ENCODE measurements around the gene OPN1SW. TPM values are rescaled to one million over a fixed set of nuclear protein-coding genes. Genes with fewer than 3 reads are reported as not detected.

The OPN1SW gene
- total and polyA plus RNA-seq, 9 of the 15 experiments (the other 6 are each of a cell fraction or from before 2014, with no cell fraction given), result 0.84 to 1.0 TPM; not detected in 7

DNA sequence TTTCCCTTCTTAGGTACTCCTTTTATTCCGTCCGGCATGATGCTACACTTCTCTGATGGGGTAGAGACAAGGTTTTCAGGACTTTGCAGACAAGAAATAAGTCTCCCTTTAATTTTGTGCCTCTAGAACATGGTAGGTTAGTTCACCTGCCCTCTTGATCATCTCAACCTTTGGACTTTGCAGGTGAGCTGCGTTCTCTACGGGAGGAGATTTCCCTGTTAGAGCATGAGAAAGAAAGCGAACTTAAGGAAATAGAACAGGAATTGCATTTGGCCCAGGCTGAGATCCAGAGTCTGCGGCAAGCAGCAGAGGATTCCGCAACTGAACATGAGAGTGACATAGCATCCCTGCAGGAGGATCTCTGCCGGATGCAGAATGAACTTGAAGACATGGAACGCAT is 25.4 kb upstream of the OPN1SW start:
- 84% methylated on average over 9 of the region's 9 CpGs for WGBS (ENCODE audit: insufficient coverage, low coverage, missing lambda C conversion rate)
- Histone ChIP-seq H2AFZ (ENCODE audit: low read depth, low read length) (no peak overlapping the region), H3K27ac (ENCODE audit: extremely low read depth, low read depth, low read length) (no peak overlapping the region), H3K36me3 (ENCODE audit: control insufficient read depth, insufficient read depth, low read length) (peaks cover 40% of the 10 kb centered on the region), H3K4me3 (no peak overlapping the region), H4K20me1 (replicated peaks; ENCODE audit: control insufficient read depth, insufficient read depth, low read length) (no peaks in the 10 kb centered on the region), H3K27me3 (ENCODE audit: control insufficient read depth in 2 of 2, insufficient read depth in 2 of 2, low read length in 2 of 2) (no peaks in the 10 kb centered on the region), H3K79me2 (ENCODE audit: control insufficient read depth, insufficient read depth, low read length) (no peaks in the 10 kb centered on the region), H3K4me1 (replicated peaks in 1 of 2; ENCODE audit: control insufficient read depth in 2 of 2, insufficient read depth in 2 of 2, low read length in 2 of 2) (no peaks in the 10 kb centered on the region), H3K9ac (ENCODE audit: insufficient read depth in 1 of 2, low read depth in 2 of 2, low read length in 2 of 2) (no peak overlapping the region; a peak in 1 of 4 replicates), H3K9me3 (replicated peaks; ENCODE audit: control insufficient read depth, insufficient read depth, low read depth, low read length) (no peaks in the 10 kb centered on the region), H3K4me2 (ENCODE audit: insufficient read depth, low read length) (no peak overlapping the region), H3K9me1 (ENCODE audit: control insufficient read depth, insufficient read depth, low read length) (no peaks in the 10 kb centered on the region)
- FAIRE-seq (no peak), ATAC-seq (no peak), DNase-seq (ENCODE audit: extremely low read depth in 1 of 4, low spot score in 3 of 4) (no peak)
- POLR2A ChIA-PET, result interaction anchor here (0.5 to 2.3 kb wide), 4 partner anchors 8 to 60 kb away, joined by 3 to 7 read pairs (median 4); no protein-coding TSS in a partner anchor
- no TSS peak for BruUV-seq (replicated peaks)
- in situ Hi-C loops (cut with MboI) (no loop called here), intact Hi-C loops (cut with micrococcal nuclease) (no loop called here)
- TF ChIP-seq ZNF197 (CRISPR knock-in tag; IDR thresholded peaks at IDR 0.05; ENCODE audit: low read depth) (no peak), RBM39 (optimal IDR thresholded peaks at IDR 0.05; ENCODE audit: low read depth, low read length) (no peak), HNRNPLL (IDR thresholded peaks at IDR 0.05; ENCODE audit: low read depth, low read length, poor library complexity, severe bottlenecking) (no peak), CREB1 (IDR thresholded peaks at IDR 0.05) (no peak), CREB1 (CRISPR knock-in tag; IDR thresholded peaks at IDR 0.05) (no peak), ETV5 (CRISPR knock-in tag; IDR thresholded peaks at IDR 0.05; ENCODE audit: low read depth) (no peak), NCOA6 (IDR thresholded peaks at IDR 0.05) (no peak)
- CTCF ChIA-PET (ENCODE audit: low intra/inter-chr PET ratio), result no interaction called here

DNA sequence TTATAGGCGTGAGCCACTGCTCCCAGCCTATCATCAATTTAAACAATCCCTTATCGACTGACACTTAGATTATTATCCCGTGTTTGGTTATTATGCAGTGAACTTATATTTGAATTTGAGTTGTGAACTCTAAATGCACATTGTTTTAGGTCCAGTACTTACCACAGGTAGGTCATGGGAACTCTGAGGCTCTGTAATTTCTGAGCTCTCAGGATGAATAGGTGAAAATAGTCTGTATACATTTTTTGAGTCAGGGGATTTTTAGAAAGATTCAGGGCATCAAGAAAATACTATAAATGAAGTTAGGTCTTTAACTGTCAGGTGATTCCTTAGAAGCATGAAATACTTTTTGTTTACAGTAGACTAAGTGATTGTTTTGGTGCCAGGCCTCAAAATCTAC is 25.0 kb upstream of the OPN1SW start:
- Histone ChIP-seq H3K4me1 (replicated peaks in 1 of 2; ENCODE audit: control insufficient read depth in 2 of 2, insufficient read depth in 2 of 2, low read length in 2 of 2) (no peaks in the 10 kb centered on the region), H3K4me2 (ENCODE audit: insufficient read depth, low read length) (no peak overlapping the region), H3K27me3 (ENCODE audit: control insufficient read depth in 2 of 2, insufficient read depth in 2 of 2, low read length in 2 of 2) (no peaks in the 10 kb centered on the region), H3K9me1 (ENCODE audit: control insufficient read depth, insufficient read depth, low read length) (no peaks in the 10 kb centered on the region), H4K20me1 (replicated peaks; ENCODE audit: control insufficient read depth, insufficient read depth, low read length) (no peaks in the 10 kb centered on the region), H3K36me3 (ENCODE audit: control insufficient read depth, insufficient read depth, low read length) (peaks cover 37% of the 10 kb centered on the region), H3K27ac (ENCODE audit: extremely low read depth, low read depth, low read length) (no peak overlapping the region), H3K9ac (ENCODE audit: insufficient read depth in 1 of 2, low read depth in 2 of 2, low read length in 2 of 2) (no peak overlapping the region), H3K4me3 (no peak overlapping the region), H3K9me3 (replicated peaks; ENCODE audit: control insufficient read depth, insufficient read depth, low read depth, low read length) (no peaks in the 10 kb centered on the region), H2AFZ (ENCODE audit: low read depth, low read length) (no peak overlapping the region), H3K79me2 (ENCODE audit: control insufficient read depth, insufficient read depth, low read length) (no peaks in the 10 kb centered on the region)
- POLR2A ChIA-PET, result interaction anchor here (0.5 to 2.3 kb wide), 4 partner anchors 8 to 60 kb away, joined by 3 to 9 read pairs (median 5); no protein-coding TSS in a partner anchor
- WGBS (ENCODE audit: insufficient coverage, low coverage, missing lambda C conversion rate), result 44% methylated on average over 3 of the region's 3 CpGs
- CTCF ChIA-PET (ENCODE audit: low intra/inter-chr PET ratio), result no interaction called here
- BruUV-seq (replicated peaks), result no TSS peak
- in situ Hi-C loops (cut with MboI), result no loop called here
- FAIRE-seq, result no peak
- intact Hi-C loops (cut with micrococcal nuclease), result no loop called here
- no peak for DNase-seq (ENCODE audit: extremely low read depth in 1 of 4, low spot score in 3 of 4)
- no peak for ATAC-seq
- TF ChIP-seq, protein P1, sequence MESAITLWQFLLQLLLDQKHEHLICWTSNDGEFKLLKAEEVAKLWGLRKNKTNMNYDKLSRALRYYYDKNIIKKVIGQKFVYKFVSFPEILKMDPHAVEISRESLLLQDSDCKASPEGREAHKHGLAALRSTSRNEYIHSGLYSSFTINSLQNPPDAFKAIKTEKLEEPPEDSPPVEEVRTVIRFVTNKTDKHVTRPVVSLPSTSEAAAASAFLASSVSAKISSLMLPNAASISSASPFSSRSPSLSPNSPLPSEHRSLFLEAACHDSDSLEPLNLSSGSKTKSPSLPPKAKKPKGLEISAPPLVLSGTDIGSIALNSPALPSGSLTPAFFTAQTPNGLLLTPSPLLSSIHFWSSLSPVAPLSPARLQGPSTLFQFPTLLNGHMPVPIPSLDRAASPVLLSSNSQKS (CRISPR knock-in tag; IDR thresholded peaks at IDR 0.05), result no peak
- TF ChIP-seq E2F1 (CRISPR knock-in tag; IDR thresholded peaks at IDR 0.05) (no peak), MCM2 (IDR thresholded peaks at IDR 0.05; ENCODE audit: low read depth) (no peak), ZNF696 (CRISPR knock-in tag; conservative IDR thresholded peaks at IDR 0.05) (no peak)
- TF ChIP-seq, protein P2, sequence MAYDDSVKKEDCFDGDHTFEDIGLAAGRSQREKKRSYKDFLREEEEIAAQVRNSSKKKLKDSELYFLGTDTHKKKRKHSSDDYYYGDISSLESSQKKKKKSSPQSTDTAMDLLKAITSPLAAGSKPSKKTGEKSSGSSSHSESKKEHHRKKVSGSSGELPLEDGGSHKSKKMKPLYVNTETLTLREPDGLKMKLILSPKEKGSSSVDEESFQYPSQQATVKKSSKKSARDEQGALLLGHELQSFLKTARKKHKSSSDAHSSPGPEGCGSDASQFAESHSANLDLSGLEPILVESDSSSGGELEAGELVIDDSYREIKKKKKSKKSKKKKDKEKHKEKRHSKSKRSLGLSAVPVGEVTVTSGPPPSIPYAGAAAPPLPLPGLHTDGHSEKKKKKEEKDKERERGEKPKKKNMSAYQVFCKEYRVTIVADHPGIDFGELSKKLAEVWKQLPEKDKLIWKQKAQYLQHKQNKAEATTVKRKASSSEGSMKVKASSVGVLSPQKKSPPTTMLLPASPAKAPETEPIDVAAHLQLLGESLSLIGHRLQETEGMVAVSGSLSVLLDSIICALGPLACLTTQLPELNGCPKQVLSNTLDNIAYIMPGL (CRISPR knock-in tag; IDR thresholded peaks at IDR 0.05), result no peak

Measured in K562 (cell line).